ENCODE results near the gene PPP1R27. TPM values are rescaled to one million over a fixed set of nuclear protein-coding genes. Genes with fewer than 3 reads are reported as not detected.

PPP1R27 gene
- total RNA-seq, 1 experiment from 2014 or later = not detected

DNA sequence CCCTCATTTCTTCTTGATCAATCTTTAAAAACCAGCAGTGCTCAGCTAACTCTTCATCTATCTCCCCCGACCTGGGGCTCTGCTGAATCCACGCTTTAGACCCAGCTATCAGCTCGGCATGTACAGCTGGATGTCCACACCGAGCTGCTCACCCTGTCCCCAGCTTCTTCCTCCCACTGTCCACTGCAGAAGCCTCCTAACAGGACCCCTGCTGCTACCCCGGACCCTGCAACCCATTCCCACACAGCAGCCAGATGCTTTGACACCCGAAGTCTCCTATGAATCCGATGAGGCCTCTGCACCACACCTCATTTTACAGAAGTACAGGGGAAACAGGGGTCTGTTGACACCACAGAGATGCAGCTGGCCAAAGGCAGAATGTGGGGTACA, 17.1 kb downstream of the PPP1R27 start:
- Histone ChIP-seq H3K27ac (ENCODE audit: low read depth, low read length, poor library complexity, severe bottlenecking) (no peak overlapping the region), H3K27me3 (replicated peaks; ENCODE audit: insufficient read depth, low read depth, low read length, poor library complexity) (no peaks in the 10 kb centered on the region), H3K4me1 (ENCODE audit: insufficient read depth, low read length, poor library complexity, severe bottlenecking) (peaks cover 11% of the 10 kb centered on the region), H3K4me3 (ENCODE audit: low read depth, low read length, poor library complexity, severe bottlenecking) (no peak overlapping the region), H3K36me3 (ENCODE audit: insufficient read depth, low read length, poor library complexity, severe bottlenecking) (peaks cover 3% of the 10 kb centered on the region), H3K9me3 (ENCODE audit: low read depth, low read length, poor library complexity, severe bottlenecking) (no peaks in the 10 kb centered on the region)
- no TSS peak for BruUV-seq (replicated peaks)
- intact Hi-C loops (cut with micrococcal nuclease; ENCODE audit: unreplicated experiment) = no loop called here
- CTCF ChIA-PET = no interaction called here
- TF ChIP-seq EZH2 (IDR thresholded peaks at IDR 0.05; ENCODE audit: borderline replicate concordance, low read depth, low read length, poor library complexity, severe bottlenecking) = no peak
- TF ChIP-seq, protein P1, sequence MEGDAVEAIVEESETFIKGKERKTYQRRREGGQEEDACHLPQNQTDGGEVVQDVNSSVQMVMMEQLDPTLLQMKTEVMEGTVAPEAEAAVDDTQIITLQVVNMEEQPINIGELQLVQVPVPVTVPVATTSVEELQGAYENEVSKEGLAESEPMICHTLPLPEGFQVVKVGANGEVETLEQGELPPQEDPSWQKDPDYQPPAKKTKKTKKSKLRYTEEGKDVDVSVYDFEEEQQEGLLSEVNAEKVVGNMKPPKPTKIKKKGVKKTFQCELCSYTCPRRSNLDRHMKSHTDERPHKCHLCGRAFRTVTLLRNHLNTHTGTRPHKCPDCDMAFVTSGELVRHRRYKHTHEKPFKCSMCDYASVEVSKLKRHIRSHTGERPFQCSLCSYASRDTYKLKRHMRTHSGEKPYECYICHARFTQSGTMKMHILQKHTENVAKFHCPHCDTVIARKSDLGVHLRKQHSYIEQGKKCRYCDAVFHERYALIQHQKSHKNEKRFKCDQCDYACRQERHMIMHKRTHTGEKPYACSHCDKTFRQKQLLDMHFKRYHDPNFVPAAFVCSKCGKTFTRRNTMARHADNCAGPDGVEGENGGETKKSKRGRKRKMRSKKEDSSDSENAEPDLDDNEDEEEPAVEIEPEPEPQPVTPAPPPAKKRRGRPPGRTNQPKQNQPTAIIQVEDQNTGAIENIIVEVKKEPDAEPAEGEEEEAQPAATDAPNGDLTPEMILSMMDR (conservative IDR thresholded peaks at IDR 0.05; ENCODE audit: low read depth, low read length) = no peak
- POLR2A ChIA-PET (ENCODE audit: low non-redundant PET) = no interaction called here
- no peak for DNase-seq (ENCODE audit: low spot score)

DNA sequence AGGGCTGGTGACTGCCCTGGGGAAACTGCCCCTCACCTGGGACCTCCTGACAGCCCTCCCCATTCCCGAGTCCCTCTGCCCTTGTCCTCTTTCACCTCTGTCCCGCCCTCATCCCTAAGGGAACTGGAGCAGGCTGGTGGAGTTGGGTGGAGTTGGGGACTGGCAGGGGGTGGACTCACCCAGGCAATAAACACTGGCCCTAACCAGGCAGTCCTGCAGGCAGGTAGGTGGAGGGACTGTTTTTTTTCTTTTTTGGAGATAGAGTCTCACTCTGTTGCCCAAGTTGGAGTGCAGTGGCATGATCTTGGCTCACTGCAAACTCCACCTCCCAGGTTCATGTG, 19.2 kb downstream of the PPP1R27 start:
- H3K27me3 ChIP-seq (replicated peaks; ENCODE audit: insufficient read depth, low read depth, low read length, poor library complexity) = peaks cover 3% of the 10 kb centered on the region
- no peaks in the 10 kb centered on the region for H3K9me3 ChIP-seq (ENCODE audit: low read depth, low read length, poor library complexity, severe bottlenecking)
- no peak overlapping the region for H3K27ac ChIP-seq (ENCODE audit: low read depth, low read length, poor library complexity, severe bottlenecking)
- no peaks in the 10 kb centered on the region for H3K4me1 ChIP-seq (ENCODE audit: insufficient read depth, low read length, poor library complexity, severe bottlenecking)
- no peak overlapping the region for H3K4me3 ChIP-seq (ENCODE audit: low read depth, low read length, poor library complexity, severe bottlenecking)
- ChIA-PET POLR2A (ENCODE audit: low non-redundant PET) (interaction anchor here (0.5 to 0.6 kb wide), 2 partner anchors 360 to 455 kb away, joined by 3 to 4 read pairs; no protein-coding TSS in a partner anchor), CTCF (no interaction called here)
- DNase-seq (ENCODE audit: low spot score) = no peak
- TF ChIP-seq, protein P1 (conservative IDR thresholded peaks at IDR 0.05; ENCODE audit: low read depth, low read length) = no peak
- no peak for TF ChIP-seq EZH2 (IDR thresholded peaks at IDR 0.05; ENCODE audit: borderline replicate concordance, low read depth, low read length, poor library complexity, severe bottlenecking)
- no TSS peak for BruUV-seq (replicated peaks)
- H3K36me3 ChIP-seq (ENCODE audit: insufficient read depth, low read length, poor library complexity, severe bottlenecking) = no peaks in the 10 kb centered on the region
- intact Hi-C loops (cut with micrococcal nuclease; ENCODE audit: unreplicated experiment) = no loop called here

DNA sequence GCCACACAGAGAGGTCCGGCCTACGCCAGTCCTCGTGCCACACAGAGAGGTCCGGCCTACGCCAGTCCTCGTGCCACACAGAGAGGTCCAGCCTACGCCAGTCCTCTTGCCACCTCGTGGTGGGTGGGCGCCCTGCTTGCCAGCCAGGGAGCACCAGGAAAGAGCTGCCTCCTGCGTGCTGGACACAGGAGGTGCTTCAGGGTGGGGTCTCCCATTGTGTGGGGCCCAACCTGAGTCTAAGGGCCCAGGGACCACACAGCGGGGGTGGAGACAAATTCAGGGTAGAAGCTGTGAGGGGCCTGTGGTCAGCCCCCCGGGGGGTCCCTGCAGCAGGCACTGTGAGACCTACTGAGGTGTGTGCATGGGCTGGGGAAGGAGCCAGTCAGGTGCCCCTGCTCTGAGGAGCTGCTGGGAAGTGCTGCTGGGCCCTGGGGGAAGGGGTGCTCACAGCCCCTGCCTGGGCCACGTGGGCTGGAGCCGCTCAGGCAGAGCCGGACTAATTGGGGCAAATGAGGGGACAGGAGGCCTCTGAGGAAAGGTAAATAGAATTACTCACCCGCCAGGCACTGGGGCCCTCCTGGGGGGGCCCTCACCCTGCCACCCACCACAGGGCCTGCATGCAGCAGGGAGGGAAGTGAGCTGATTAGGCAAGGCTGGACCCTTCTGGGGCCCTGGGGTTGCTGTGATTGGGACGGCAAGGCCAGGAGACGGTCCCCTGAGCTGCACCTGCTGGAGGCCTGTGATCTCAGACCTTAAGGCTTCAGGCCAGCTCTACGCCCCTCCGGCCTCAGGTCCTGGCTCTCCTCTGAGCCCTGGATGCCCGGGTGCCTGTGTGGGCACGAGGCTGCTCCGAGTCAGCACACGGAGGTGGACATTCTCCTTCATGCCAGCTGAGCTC, 19.9 kb downstream of the PPP1R27 start:
- BruUV-seq (replicated peaks) = no TSS peak
- CTCF ChIA-PET = no interaction called here
- no peak overlapping the region for H3K27ac ChIP-seq (ENCODE audit: low read depth, low read length, poor library complexity, severe bottlenecking)

More for the DNA sequence above, 19.9 kb downstream of the PPP1R27 start:
- no peak for DNase-seq (ENCODE audit: low spot score)
- H3K36me3 ChIP-seq (ENCODE audit: insufficient read depth, low read length, poor library complexity, severe bottlenecking) = no peaks in the 10 kb centered on the region
- H3K4me3 ChIP-seq (ENCODE audit: low read depth, low read length, poor library complexity, severe bottlenecking) = no peak overlapping the region
- no peaks in the 10 kb centered on the region for H3K4me1 ChIP-seq (ENCODE audit: insufficient read depth, low read length, poor library complexity, severe bottlenecking)
- POLR2A ChIA-PET (ENCODE audit: low non-redundant PET) = interaction anchor here (0.5 to 0.6 kb wide), 2 partner anchors 359 to 456 kb away, joined by 3 to 4 read pairs; no protein-coding TSS in a partner anchor
- TF ChIP-seq EZH2 (IDR thresholded peaks at IDR 0.05; ENCODE audit: borderline replicate concordance, low read depth, low read length, poor library complexity, severe bottlenecking) = no peak
- TF ChIP-seq, protein P1 (conservative IDR thresholded peaks at IDR 0.05; ENCODE audit: low read depth, low read length) = no peak
- no peaks in the 10 kb centered on the region for H3K9me3 ChIP-seq (ENCODE audit: low read depth, low read length, poor library complexity, severe bottlenecking)
- intact Hi-C loops (cut with micrococcal nuclease; ENCODE audit: unreplicated experiment) = no loop called here
- peaks cover 3% of the 10 kb centered on the region for H3K27me3 ChIP-seq (replicated peaks; ENCODE audit: insufficient read depth, low read depth, low read length, poor library complexity)
